GM13977 (cell line): ENCODE results near the gene OSBP2.

ENCODE experiments used
- DNase-seq: peaks from one replicate; pipeline ENCODE4 v3.0.0; 2012; ENCODE audit warnings: low spot score
- CTCF ChIP-seq: IDR thresholded peaks from 2 replicates; pipeline ENCODE4 v1.5.1; 2012; ENCODE audit warnings: mild to moderate bottlenecking, control low read depth; ENCODE audit not compliant: insufficient read depth; ENCODE audit errors: extremely low read depth, missing control alignments
- in situ Hi-C: fragments of 300-500 bp; cut with MboI; formaldehyde crosslinking; loops from one replicate; pipeline ENCODE4 v1.12.0; 2022; ENCODE audit warnings: low sequenced_read_pairs, low pct_unique_long_range_greater_than_20kb, mixed read lengths, inconsistent platforms; ENCODE audit not compliant: unreplicated experiment

The OSBP2 gene

GRCh38 chr22:30892286-30892685 is 197.6 kb downstream of the OSBP2 start:
- no peak for TF ChIP-seq CTCF
- DNase-seq = no peak
- in situ Hi-C loops = loop anchor here (10.0 to 25.0 kb wide), 2 partner anchors 127 to 255 kb away; partner anchors contain the start of gene SLC35E4

DNA sequence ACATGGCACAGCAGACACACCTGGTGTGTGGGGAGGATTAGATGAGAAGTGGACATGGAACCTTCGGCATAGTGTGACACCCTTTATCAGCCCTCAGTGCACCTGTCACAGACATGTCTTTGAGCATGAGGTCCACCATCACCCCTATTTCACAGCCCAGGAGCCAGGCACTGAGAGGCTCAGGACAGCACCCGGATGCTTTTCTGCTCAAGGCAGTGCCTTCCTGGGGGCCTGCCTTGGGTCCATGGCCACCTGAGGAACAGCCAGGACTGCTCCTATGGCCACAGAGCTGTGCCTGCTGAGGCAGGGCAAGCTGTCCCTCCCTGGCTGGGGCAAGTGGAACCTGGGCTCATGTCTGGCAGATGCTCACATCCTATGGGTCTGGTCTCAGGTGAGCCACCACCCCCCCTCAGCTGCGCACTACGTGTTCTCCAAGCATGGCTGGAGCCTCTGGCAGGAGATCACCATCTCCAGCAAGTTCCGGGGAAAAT is 198.1 kb downstream of the OSBP2 start:
- no peak for DNase-seq
- in situ Hi-C loops = loop anchor here (10.0 to 25.0 kb wide), 2 partner anchors 128 to 255 kb away; partner anchors contain the start of gene SLC35E4
- TF ChIP-seq CTCF = no peak

DNA sequence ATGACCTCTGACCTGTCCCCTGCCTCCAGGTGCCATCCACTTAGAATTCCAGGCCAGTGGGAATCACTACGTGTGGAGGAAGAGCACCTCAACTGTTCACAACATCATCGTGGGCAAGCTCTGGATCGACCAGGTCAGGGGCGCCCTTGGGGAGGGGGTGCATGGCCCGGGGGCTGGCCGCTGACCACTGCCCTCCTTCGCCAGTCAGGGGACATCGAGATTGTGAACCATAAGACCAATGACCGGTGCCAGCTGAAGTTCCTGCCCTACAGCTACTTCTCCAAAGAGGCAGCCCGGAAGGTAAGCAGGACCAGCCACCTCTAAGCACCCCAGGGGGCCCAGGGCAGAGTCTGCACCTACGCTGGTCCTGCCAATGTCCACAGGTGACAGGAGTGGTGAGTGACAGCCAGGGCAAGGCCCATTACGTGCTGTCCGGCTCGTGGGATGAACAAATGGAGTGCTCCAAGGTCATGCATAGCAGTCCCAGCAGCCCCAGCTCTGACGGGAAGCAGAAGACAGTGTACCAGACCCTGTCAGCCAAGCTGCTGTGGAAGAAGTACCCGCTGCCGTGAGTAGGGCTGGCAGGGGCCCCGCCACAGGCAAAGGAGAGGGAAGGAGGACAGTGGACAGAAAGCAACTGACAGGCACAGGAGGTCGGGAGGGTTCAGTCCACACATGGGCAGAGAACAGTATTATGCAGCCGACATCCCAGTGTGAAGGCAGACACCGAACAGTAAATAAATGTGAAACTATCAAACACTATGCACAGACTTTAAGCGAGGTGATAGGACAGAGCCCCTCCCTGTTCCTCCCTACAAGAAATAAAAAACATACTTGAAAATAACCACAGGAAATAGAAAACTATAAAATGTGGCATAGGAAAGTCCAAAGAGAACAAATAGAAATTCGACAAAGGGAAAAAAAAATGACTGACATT is 199.0 kb downstream of the OSBP2 start:
- in situ Hi-C loops = loop anchor here (10.0 to 25.0 kb wide), 2 partner anchors 129 to 256 kb away; partner anchors contain the start of gene SLC35E4
- no peak for TF ChIP-seq CTCF
- no peak for DNase-seq

DNA sequence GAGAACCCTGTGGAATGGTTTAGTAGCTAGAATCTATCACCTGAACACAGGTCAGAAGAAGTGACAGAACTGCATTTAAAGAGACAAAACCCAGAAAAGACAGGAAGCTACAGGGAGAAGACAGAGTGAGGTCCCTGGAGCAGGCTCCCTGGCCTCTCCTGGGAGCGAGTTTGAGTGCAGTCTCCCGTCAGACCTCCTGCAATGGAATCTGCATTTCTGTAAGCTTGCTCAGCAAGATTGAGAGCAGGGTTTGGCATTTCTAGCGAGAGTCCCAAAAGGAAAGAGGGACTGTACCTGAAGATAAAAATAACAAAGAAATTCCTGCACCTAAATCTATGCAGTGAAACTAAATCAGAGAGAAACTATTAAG is 199.7 kb downstream of the OSBP2 start:
- no peak for DNase-seq
- no peak for TF ChIP-seq CTCF
- in situ Hi-C loops = loop anchor here (10.0 to 25.0 kb wide), 2 partner anchors 130 to 257 kb away; partner anchors contain the start of gene SLC35E4

DNA sequence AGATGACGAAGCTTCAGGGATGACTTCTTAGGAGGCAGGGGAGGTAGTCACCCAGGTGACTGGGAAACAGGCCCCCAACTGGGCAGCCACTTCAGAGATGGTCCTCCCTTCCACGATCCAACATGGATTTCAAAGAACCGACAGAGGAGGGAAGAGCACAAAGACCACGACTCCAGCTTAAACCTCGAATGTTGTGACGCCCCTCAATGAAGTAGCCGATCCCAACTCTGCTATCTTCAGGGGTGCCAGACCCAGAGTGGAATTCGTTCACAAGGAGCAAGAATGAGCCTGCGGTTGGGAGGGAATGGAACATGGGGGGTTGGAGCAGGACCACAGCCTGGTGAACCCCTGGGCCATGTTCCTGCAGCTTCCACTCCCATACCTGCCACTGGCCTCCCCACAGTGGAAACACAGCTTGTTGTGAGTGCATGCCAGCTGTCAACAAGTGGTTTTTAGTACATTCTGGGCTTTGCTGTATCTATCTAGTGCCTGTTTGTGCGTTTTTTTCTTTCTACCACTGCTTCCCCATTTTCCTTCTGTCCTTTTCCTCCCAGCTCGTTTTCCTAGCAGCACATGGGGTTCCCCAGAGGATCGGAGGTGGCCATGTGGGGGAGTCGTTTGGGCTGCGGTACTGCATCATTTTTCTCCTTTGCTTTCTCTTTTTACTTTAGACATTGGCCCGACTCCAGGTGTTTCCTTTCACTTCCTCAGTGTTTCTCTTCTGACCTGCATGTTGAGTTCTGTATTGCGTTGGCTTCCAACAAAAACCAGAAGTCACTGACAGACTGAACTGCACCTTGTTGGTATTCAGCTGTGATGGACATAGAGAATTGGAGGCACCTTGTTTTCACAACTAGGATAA is 208.1 kb downstream of the OSBP2 start:
- in situ Hi-C loops = no loop called here
- DNase-seq = no peak
- no peak for TF ChIP-seq CTCF

- no peak for TF ChIP-seq CTCF
- no peak for DNase-seq
- in situ Hi-C loops = no loop called here
Measured at GRCh38 chr22:30903876-30904460, 209.3 kb downstream of the OSBP2 start.
